K562 (cell line): ENCODE results near the gene NDOR1. TPM values are rescaled to one million over a fixed set of nuclear protein-coding genes. Genes with fewer than 3 reads are reported as not detected.

ENCODE experiments used
- GABPB2 ChIP-seq: fragments of 250-450 bp; sonication (Bioruptor Pico); conservative IDR thresholded peaks from 2 replicates; pipeline ENCODE4 v1.5.1; 2021; ENCODE audit warnings: mild to moderate bottlenecking
- PRMT5 ChIP-seq: sonication (generic); formaldehyde crosslinking; IDR thresholded peaks from 2 replicates; pipeline ENCODE4 v1.5.0; 2020; ENCODE audit warnings: missing genetic modification reagents
- PYGO2 ChIP-seq: fragments of 450-650 bp; IDR thresholded peaks from 2 replicates; pipeline ENCODE4 v1.6.1; 2016; ENCODE audit warnings: mild to moderate bottlenecking, missing genetic modification characterization, moderate library complexity, missing compliant biosample characterization
- RBFOX2 ChIP-seq: fragments of 200-400 bp; formaldehyde crosslinking; IDR thresholded peaks from 2 replicates; pipeline ENCODE4 v1.6.1; 2017; ENCODE audit warnings: low read depth, mild to moderate bottlenecking, low read length, moderate library complexity
- RBM39 ChIP-seq: fragments of 200-400 bp; formaldehyde crosslinking; optimal IDR thresholded peaks from 2 replicates; pipeline ENCODE3; 2018; ENCODE audit warnings: low read depth, low read length
- XRCC5 ChIP-seq: fragments of 200-400 bp; formaldehyde crosslinking; IDR thresholded peaks from 2 replicates; pipeline ENCODE4 v1.6.1; 2017; ENCODE audit warnings: low read depth, mild to moderate bottlenecking, low read length
- ZC3H4 ChIP-seq: sonication (generic); formaldehyde crosslinking; IDR thresholded peaks from 2 replicates; pipeline ENCODE4 v1.9.0; 2021; ENCODE audit warnings: missing genetic modification reagents, borderline replicate concordance
- ZFPM2 ChIP-seq: fragments of 250-450 bp; sonication (Bioruptor Pico); IDR thresholded peaks from 2 replicates; pipeline ENCODE4 v1.5.1; 2022; ENCODE audit warnings: mild to moderate bottlenecking
- ZNF217 ChIP-seq: sonication (generic); formaldehyde crosslinking; IDR thresholded peaks from 2 replicates; pipeline ENCODE4 v1.8.0; 2022; ENCODE audit warnings: mild to moderate bottlenecking, missing genetic modification reagents
- ZNF507 ChIP-seq: conservative IDR thresholded peaks from 2 replicates; pipeline ENCODE4 v1.6.1; 2017; ENCODE audit warnings: missing genetic modification characterization, missing compliant biosample characterization
- ZNF778 ChIP-seq: fragments of 450-650 bp; formaldehyde crosslinking; IDR thresholded peaks from 2 replicates; pipeline ENCODE4 v1.4.0; 2020; ENCODE audit warnings: mild to moderate bottlenecking, moderate library complexity
- polyA plus RNA-seq, 8 experiments: library from polyadenylated mRNA; depleted of rRNA in 4 of 8; stranded (reverse) in 5 of 8; unstranded in 3 of 8; fragments of >200 nt; fragmentation: Nextera tagmentation in 2 of 8; fragmentation: Illumina TruSeq in 1 of 8; extraction: Ambion mirVana in 2 of 8; extraction: Trizol in 1 of 8; gene quantifications; 2 replicates each; pipeline versions ENCODE4 v1.2.1 to v1.2.3, GENCODE V29; 2011 to 2014; ENCODE audit warnings: inconsistent platforms in 1 of 8, missing spikeins in 1 of 8
- total RNA-seq, 7 experiments: library from RNA; depleted of rRNA in 6 of 7; stranded (reverse); fragments of >200 nt in 6 of 7; fragmentation: Illumina TruSeq in 2 of 7; extraction: Trizol in 2 of 7; gene quantifications; 2 replicates each; pipeline versions ENCODE4 v1.2.1 to v1.2.3, GENCODE V29; 2011 to 2021; ENCODE audit warnings: low replicate concordance in 1 of 7
- TF ChIP-seq, protein P1 (sequence below): fragments of 450-650 bp; IDR thresholded peaks from 2 replicates; pipeline ENCODE4 v1.6.1; 2016; ENCODE audit warnings: mild to moderate bottlenecking
- TF ChIP-seq, protein P2 (sequence below): fragments of 450-650 bp; IDR thresholded peaks from 2 replicates; pipeline ENCODE4 v1.7.0; 2016; ENCODE audit warnings: borderline replicate concordance
- TF ChIP-seq, protein P3 (sequence below), 2 experiments: fragments of 450-650 bp in 1 of 2; sonication (generic) in 1 of 2; formaldehyde crosslinking in 1 of 2; IDR thresholded peaks; 2 replicates each; pipeline versions ENCODE4 v1.7.1 to v1.9.0; 2016 to 2022; ENCODE audit warnings: inconsistent platforms in 1 of 2, mild to moderate bottlenecking in 1 of 2, missing genetic modification reagents in 1 of 2

Gene NDOR1
- total and polyA plus RNA-seq, 9 of the 15 experiments (the other 6 are each of a cell fraction or from before 2014, with no cell fraction given) = 0.06 to 36.9 (median 6.9) TPM

DNA sequence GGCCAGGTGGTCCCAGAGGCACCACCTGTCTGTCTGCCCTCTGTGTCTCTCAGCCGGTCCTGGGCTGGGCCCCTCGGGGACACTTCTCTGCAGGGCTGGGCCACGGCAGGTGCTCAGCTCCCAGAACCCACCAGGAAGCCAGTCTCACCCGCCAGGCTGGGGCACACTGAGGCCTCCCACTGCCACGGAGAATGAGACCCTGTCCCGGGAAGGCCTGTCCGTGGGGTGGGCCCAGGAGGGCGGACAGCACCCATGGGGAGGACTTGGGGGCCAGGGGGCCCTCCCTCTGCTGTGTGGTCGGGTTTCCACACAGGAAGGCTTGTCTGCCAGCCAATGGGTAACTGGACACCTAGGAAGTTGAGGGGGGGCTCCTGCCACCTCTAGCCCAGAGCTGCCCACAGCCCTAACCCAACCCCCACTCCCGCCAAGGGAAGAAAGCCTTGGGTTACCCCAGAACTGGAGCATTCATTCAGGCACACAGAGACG lies 31.5 kb downstream of the NDOR1 start (continued):
- TF ChIP-seq PYGO2 (tag) (no peak), XRCC5 (no peak), PRMT5 (CRISPR knock-in tag) (no peak), ZNF778 (CRISPR knock-in tag) (no peak), RBFOX2 (peak; percentile 30; the same call in 1 of the 2 replicates), GABPB2 (CRISPR knock-in tag) (no peak), ZNF507 (tag) (no peak), ZC3H4 (CRISPR knock-in tag) (0 out of 2 replicates have a peak, but pooled peaks have one; percentile 19), RBM39 (no peak), ZNF217 (no peak), ZFPM2 (CRISPR knock-in tag) (no peak)
- TF ChIP-seq, protein P1, sequence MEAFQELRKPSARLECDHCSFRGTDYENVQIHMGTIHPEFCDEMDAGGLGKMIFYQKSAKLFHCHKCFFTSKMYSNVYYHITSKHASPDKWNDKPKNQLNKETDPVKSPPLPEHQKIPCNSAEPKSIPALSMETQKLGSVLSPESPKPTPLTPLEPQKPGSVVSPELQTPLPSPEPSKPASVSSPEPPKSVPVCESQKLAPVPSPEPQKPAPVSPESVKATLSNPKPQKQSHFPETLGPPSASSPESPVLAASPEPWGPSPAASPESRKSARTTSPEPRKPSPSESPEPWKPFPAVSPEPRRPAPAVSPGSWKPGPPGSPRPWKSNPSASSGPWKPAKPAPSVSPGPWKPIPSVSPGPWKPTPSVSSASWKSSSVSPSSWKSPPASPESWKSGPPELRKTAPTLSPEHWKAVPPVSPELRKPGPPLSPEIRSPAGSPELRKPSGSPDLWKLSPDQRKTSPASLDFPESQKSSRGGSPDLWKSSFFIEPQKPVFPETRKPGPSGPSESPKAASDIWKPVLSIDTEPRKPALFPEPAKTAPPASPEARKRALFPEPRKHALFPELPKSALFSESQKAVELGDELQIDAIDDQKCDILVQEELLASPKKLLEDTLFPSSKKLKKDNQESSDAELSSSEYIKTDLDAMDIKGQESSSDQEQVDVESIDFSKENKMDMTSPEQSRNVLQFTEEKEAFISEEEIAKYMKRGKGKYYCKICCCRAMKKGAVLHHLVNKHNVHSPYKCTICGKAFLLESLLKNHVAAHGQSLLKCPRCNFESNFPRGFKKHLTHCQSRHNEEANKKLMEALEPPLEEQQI = no peak
- TF ChIP-seq, protein P2, sequence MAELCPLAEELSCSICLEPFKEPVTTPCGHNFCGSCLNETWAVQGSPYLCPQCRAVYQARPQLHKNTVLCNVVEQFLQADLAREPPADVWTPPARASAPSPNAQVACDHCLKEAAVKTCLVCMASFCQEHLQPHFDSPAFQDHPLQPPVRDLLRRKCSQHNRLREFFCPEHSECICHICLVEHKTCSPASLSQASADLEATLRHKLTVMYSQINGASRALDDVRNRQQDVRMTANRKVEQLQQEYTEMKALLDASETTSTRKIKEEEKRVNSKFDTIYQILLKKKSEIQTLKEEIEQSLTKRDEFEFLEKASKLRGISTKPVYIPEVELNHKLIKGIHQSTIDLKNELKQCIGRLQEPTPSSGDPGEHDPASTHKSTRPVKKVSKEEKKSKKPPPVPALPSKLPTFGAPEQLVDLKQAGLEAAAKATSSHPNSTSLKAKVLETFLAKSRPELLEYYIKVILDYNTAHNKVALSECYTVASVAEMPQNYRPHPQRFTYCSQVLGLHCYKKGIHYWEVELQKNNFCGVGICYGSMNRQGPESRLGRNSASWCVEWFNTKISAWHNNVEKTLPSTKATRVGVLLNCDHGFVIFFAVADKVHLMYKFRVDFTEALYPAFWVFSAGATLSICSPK = no peak
- TF ChIP-seq, protein P3, sequence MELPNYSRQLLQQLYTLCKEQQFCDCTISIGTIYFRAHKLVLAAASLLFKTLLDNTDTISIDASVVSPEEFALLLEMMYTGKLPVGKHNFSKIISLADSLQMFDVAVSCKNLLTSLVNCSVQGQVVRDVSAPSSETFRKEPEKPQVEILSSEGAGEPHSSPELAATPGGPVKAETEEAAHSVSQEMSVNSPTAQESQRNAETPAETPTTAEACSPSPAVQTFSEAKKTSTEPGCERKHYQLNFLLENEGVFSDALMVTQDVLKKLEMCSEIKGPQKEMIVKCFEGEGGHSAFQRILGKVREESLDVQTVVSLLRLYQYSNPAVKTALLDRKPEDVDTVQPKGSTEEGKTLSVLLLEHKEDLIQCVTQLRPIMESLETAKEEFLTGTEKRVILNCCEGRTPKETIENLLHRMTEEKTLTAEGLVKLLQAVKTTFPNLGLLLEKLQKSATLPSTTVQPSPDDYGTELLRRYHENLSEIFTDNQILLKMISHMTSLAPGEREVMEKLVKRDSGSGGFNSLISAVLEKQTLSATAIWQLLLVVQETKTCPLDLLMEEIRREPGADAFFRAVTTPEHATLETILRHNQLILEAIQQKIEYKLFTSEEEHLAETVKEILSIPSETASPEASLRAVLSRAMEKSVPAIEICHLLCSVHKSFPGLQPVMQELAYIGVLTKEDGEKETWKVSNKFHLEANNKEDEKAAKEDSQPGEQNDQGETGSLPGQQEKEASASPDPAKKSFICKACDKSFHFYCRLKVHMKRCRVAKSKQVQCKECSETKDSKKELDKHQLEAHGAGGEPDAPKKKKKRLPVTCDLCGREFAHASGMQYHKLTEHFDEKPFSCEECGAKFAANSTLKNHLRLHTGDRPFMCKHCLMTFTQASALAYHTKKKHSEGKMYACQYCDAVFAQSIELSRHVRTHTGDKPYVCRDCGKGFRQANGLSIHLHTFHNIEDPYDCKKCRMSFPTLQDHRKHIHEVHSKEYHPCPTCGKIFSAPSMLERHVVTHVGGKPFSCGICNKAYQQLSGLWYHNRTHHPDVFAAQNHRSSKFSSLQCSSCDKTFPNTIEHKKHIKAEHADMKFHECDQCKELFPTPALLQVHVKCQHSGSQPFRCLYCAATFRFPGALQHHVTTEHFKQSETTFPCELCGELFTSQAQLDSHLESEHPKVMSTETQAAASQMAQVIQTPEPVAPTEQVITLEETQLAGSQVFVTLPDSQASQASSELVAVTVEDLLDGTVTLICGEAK (IDR thresholded peaks at IDR 0.05) = no peak
- TF ChIP-seq, protein P3 (CRISPR knock-in tag; IDR thresholded peaks at IDR 0.05) = no peak
